GM12878 (cell line): ENCODE data around the gene ZSWIM5. TPM values are rescaled to one million over a fixed set of nuclear protein-coding genes. Genes with fewer than 3 reads are reported as not detected.

Source experiments
- ATAC-seq: fragments of 200-7000 bp; cut with Tn5 transposase; 3 replicates; pipeline ENCODE4 v1.9.1; 2020; ENCODE audit warnings: mild to moderate bottlenecking, moderate library complexity
- BruUV-seq: library from RNA; stranded (reverse); fragments of 400-500 nt; replicated peaks from 2 replicates; lab custom pipeline; 2021; lab: Mats Ljungman, UMichigan
- CTCF ChIA-PET: fragments of 300-600 bp; sonication (Branson Sonifier 250); formaldehyde crosslinking; extraction: SDS; loops from one replicate; lab custom pipeline; 2021; ENCODE audit warnings: inconsistent platforms; lab: Yijun Ruan, JAX
- POLR2A ChIA-PET: fragments of 350-600 bp; formaldehyde crosslinking; extraction: SDS; loops from one replicate; lab custom pipeline; 2021; ENCODE audit warnings: inconsistent platforms; lab: Charles Lee
- RAD21 ChIA-PET: fragments of 300-600 bp; sonication (Branson Sonifier 250); formaldehyde crosslinking; loops from one replicate; lab custom pipeline; 2023; ENCODE audit warnings: antibody characterized with exemption; ENCODE audit not compliant: unreplicated experiment; lab: Charles Lee
- SMC1A ChIA-PET: fragments of 300-600 bp; sonication (Branson Sonifier 250); formaldehyde crosslinking; loops from one replicate; lab custom pipeline; 2023; ENCODE audit not compliant: unreplicated experiment, uncharacterized antibody; lab: Charles Lee
- DNase-seq: peaks from one replicate; pipeline ENCODE4 v3.0.0-alpha.2; 2011; ENCODE audit warnings: low read depth, low spot score
- FAIRE-seq: peaks from 3 replicates; lab custom pipeline; 2011; peaks lifted over from hg19 to GRCh38; lab: Jason Lieb, UNC
- H2AFZ ChIP-seq: 2 replicates; pipeline ENCODE4 v1.6.0; 2011; ENCODE audit warnings: low read depth, low read length, control low read depth; ENCODE audit not compliant: control insufficient read depth
- H3K27ac ChIP-seq: 2 replicates; pipeline ENCODE4 v1.5.1; 2011; ENCODE audit warnings: control low read depth; ENCODE audit not compliant: control insufficient read depth, insufficient read depth
- H3K27me3 ChIP-seq, 2 experiments: replicated peaks in 1 of 2; 2 replicates each; pipeline versions ENCODE4 v1.6.0 to v1.6.1; 2011; ENCODE audit warnings: low read length in 1 of 2; ENCODE audit not compliant: control insufficient read depth in 2 of 2, insufficient read depth in 2 of 2
- H3K36me3 ChIP-seq, 2 experiments: 2 replicates each; pipeline ENCODE4 v1.5.1; 2011; ENCODE audit warnings: low read length in 1 of 2; ENCODE audit not compliant: control insufficient read depth in 2 of 2, insufficient read depth in 2 of 2
- H3K4me1 ChIP-seq: 2 replicates; pipeline ENCODE4 v1.6.1; 2011; ENCODE audit warnings: mild to moderate bottlenecking, low read length, moderate library complexity, mixed read lengths; ENCODE audit not compliant: control insufficient read depth, insufficient read depth
- H3K4me2 ChIP-seq: 2 replicates; pipeline ENCODE4 v1.6.0; 2011; ENCODE audit warnings: control low read depth; ENCODE audit not compliant: control insufficient read depth, insufficient read depth
- H3K4me3 ChIP-seq: fragments of 200-600 bp; sonication (generic); 2 replicates; pipeline ENCODE4 v1.5.1; 2016
- H3K79me2 ChIP-seq: 2 replicates; pipeline ENCODE4 v1.6.0; 2011; ENCODE audit warnings: low read length; ENCODE audit not compliant: control insufficient read depth, insufficient read depth
- H3K9ac ChIP-seq: 2 replicates; pipeline ENCODE4 v1.8.0; 2011; ENCODE audit warnings: low read length, control low read depth, mixed read lengths; ENCODE audit not compliant: control insufficient read depth, insufficient read depth
- H3K9me3 ChIP-seq: replicated peaks from 3 replicates; pipeline ENCODE4 v1.5.1; 2011; ENCODE audit warnings: mild to moderate bottlenecking, low read length; ENCODE audit not compliant: control insufficient read depth, insufficient read depth
- H4K20me1 ChIP-seq: 2 replicates; pipeline ENCODE4 v1.6.0; 2011; ENCODE audit not compliant: control insufficient read depth, insufficient read depth
- BACH1 ChIP-seq: fragments of 450-650 bp; IDR thresholded peaks from 2 replicates; pipeline ENCODE4 v1.6.1; 2017; ENCODE audit warnings: mild to moderate bottlenecking, borderline replicate concordance
- CHD2 ChIP-seq: IDR thresholded peaks from 2 replicates; pipeline ENCODE4 v1.6.1; 2011; ENCODE audit warnings: low read depth, low read length, improper control_type of control experiment, borderline replicate concordance
- NFYB ChIP-seq: IDR thresholded peaks from 2 replicates; pipeline ENCODE4 v1.6.1; 2011; ENCODE audit warnings: low read depth, mild to moderate bottlenecking, low read length, improper control_type of control experiment, moderate library complexity; ENCODE audit not compliant: insufficient read depth
- NR2F1 ChIP-seq: fragments of 450-650 bp; conservative IDR thresholded peaks from 2 replicates; pipeline ENCODE4 v1.6.1; 2017; ENCODE audit warnings: mild to moderate bottlenecking
- PAX5 ChIP-seq: IDR thresholded peaks from 2 replicates; pipeline ENCODE4 v1.6.1; 2011; ENCODE audit warnings: low read depth, low read length, borderline replicate concordance
- SPI1 ChIP-seq: IDR thresholded peaks from 2 replicates; pipeline ENCODE4 v1.6.1; 2011; ENCODE audit warnings: low read depth, mild to moderate bottlenecking, low read length, moderate library complexity, borderline replicate concordance; ENCODE audit not compliant: insufficient read depth
- WGBS: methylation state at CpG from one replicate; pipeline ENCODE4 v1.1.6; 2016; ENCODE audit warnings: low lambda C conversion rate; ENCODE audit not compliant: insufficient replicate concordance, insufficient coverage; ENCODE audit errors: missing lambda C conversion rate; 5-methylcytosine and 5-hydroxymethylcytosine counted together
- in situ Hi-C: fragments of 300-500 bp; cut with MboI; formaldehyde crosslinking; loops from 9 replicates; pipeline ENCODE4 v1.14.3; 2018; ENCODE audit warnings: mixed read lengths
- intact Hi-C: fragments of 100-400 bp; cut with micrococcal nuclease; formaldehyde crosslinking; loops from one replicate; pipeline ENCODE4 v1.14.2; 2022; ENCODE audit not compliant: unreplicated experiment
- polyA plus RNA-seq, 11 experiments: library from polyadenylated mRNA; depleted of rRNA in 4 of 11; unstranded in 6 of 11; stranded (reverse) in 5 of 11; fragments of >200 nt; fragmentation: Nextera tagmentation in 4 of 11; fragmentation: Illumina TruSeq in 1 of 11; extraction: Ambion mirVana in 4 of 11; extraction: Trizol in 1 of 11; gene quantifications; 1 replicate in 1 of 11; 2 replicates in 10 of 11; pipeline versions ENCODE4 v1.2.1 to v1.2.3, GENCODE V29; 2011 to 2016; ENCODE audit warnings: inconsistent platforms in 2 of 11, missing spikeins in 2 of 11, low read depth in 1 of 11
- total RNA-seq, 4 experiments: library from RNA; depleted of rRNA in 3 of 4; stranded (reverse); fragments of >200 nt in 3 of 4; fragmentation: Illumina TruSeq in 1 of 4; extraction: Trizol in 1 of 4; gene quantifications; 2 replicates each; pipeline versions ENCODE4 v1.2.1 to v1.2.3, GENCODE V29; 2013 to 2021
- TF ChIP-seq, protein P1 (sequence below): IDR thresholded peaks from 2 replicates; pipeline ENCODE4 v1.6.1; 2012; ENCODE audit warnings: low read length, inconsistent platforms
- TF ChIP-seq, protein P2 (sequence below): IDR thresholded peaks from 2 replicates; pipeline ENCODE4 v1.6.1; 2011; ENCODE audit warnings: borderline replicate concordance, low read depth, mild to moderate bottlenecking, moderate library complexity, mixed read lengths, low read length; ENCODE audit not compliant: insufficient read depth; ENCODE audit errors: extremely low read length

ZSWIM5 gene
- total and polyA plus RNA-seq, 10 of the 15 experiments (the other 5 are each of a cell fraction or from before 2014, with no cell fraction given) = 0.07 to 0.97 (median 0.34) TPM; not detected in 1

DNA sequence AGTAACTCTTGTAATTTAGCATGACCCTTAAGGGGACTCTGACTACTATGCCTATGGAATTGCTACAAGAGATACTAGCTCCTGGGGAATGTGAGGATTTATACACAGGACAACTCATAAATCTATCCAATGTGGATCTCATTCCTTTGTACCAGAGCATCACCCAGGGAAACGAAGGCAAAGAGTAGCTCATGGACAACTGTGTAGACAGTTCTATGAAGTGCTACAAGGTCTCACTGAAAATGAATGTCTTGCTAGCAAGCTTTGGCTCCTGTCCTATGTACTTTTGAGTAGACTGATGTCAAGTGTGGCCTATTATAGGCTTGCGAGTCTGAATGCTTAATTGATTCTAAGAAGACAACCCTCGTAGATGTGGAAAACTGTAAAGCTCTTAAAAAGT is 93.7 kb downstream of the ZSWIM5 start:
- intact Hi-C loops = no loop called here
- BruUV-seq = no TSS peak
- no peak overlapping the region for H2AFZ ChIP-seq
- H3K27ac ChIP-seq = no peak overlapping the region
- POLR2A ChIA-PET = interaction anchor here (0.6 kb wide), 1 partner anchor 368 kb away, joined by 5 read pairs; no protein-coding TSS in a partner anchor
- no peaks in the 10 kb centered on the region for H3K79me2 ChIP-seq
- H3K4me3 ChIP-seq = no peak overlapping the region
- no peak overlapping the region for H3K9ac ChIP-seq
- WGBS = 13% methylated on average over 3 of the region's 3 CpGs
- no peaks in the 10 kb centered on the region for H4K20me1 ChIP-seq
- no peak overlapping the region for H3K4me2 ChIP-seq
- in situ Hi-C loops = no loop called here
- DNase-seq (no peak), ATAC-seq (no peak), FAIRE-seq (no peak)
- no peaks in the 10 kb centered on the region for H3K9me3 ChIP-seq
- CTCF ChIA-PET = no interaction called here
- TF ChIP-seq BACH1 = no peak
- no peak for TF ChIP-seq SPI1
- no peak for TF ChIP-seq NR2F1
- TF ChIP-seq, protein P1, sequence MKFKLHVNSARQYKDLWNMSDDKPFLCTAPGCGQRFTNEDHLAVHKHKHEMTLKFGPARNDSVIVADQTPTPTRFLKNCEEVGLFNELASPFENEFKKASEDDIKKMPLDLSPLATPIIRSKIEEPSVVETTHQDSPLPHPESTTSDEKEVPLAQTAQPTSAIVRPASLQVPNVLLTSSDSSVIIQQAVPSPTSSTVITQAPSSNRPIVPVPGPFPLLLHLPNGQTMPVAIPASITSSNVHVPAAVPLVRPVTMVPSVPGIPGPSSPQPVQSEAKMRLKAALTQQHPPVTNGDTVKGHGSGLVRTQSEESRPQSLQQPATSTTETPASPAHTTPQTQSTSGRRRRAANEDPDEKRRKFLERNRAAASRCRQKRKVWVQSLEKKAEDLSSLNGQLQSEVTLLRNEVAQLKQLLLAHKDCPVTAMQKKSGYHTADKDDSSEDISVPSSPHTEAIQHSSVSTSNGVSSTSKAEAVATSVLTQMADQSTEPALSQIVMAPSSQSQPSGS = no peak
- TF ChIP-seq PAX5 = no peak
- no peak for TF ChIP-seq CHD2
- no peaks in the 10 kb centered on the region for H3K4me1 ChIP-seq
- SMC1A ChIA-PET = no interaction called here
- no peaks in the 10 kb centered on the region for H3K36me3 ChIP-seq
- no peaks in the 10 kb centered on the region; a peak in 2 of 4 replicates for H3K27me3 ChIP-seq
- RAD21 ChIA-PET = no interaction called here

DNA sequence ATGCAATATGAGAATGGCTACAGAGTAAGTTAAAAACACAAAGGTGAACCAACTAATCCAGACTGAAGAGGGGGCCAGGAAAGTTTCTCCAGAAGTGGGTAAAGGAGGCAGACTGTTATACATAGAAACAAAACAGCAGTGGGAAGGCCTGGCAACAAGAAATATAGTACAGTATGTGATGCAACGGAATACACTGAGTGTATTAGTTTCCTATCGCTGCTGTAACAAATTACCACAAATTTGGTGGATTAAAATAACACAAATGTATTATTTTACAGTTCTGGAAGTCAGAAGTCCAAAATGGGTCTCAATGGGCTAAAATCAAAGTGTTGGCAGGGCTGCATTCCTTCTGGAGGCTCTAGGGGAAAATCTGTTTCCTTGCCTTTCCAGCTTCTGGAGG is 95.2 kb downstream of the ZSWIM5 start:
- FAIRE-seq (no peak), DNase-seq (no peak), ATAC-seq (no peak)
- H3K4me2 ChIP-seq = no peak overlapping the region
- no peaks in the 10 kb centered on the region for H3K4me1 ChIP-seq
- RAD21 ChIA-PET = no interaction called here
- WGBS = 59% methylated on average over 2 of the region's 2 CpGs
- H4K20me1 ChIP-seq = no peaks in the 10 kb centered on the region
- no peaks in the 10 kb centered on the region for H3K36me3 ChIP-seq
- no TSS peak for BruUV-seq
- TF ChIP-seq, protein P2, sequence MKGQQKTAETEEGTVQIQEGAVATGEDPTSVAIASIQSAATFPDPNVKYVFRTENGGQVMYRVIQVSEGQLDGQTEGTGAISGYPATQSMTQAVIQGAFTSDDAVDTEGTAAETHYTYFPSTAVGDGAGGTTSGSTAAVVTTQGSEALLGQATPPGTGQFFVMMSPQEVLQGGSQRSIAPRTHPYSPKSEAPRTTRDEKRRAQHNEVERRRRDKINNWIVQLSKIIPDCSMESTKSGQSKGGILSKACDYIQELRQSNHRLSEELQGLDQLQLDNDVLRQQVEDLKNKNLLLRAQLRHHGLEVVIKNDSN = no peak
- no peak for TF ChIP-seq NFYB
- in situ Hi-C loops = no loop called here
- no peak overlapping the region for H3K27ac ChIP-seq
- H3K9me3 ChIP-seq = no peaks in the 10 kb centered on the region
- SMC1A ChIA-PET = no interaction called here
- H2AFZ ChIP-seq = no peak overlapping the region
- intact Hi-C loops = no loop called here
- H3K27me3 ChIP-seq = no peaks in the 10 kb centered on the region; a peak in 2 of 4 replicates
- no peak overlapping the region for H3K4me3 ChIP-seq
- POLR2A ChIA-PET = no interaction called here
- CTCF ChIA-PET = no interaction called here
- H3K9ac ChIP-seq = no peak overlapping the region
- no peaks in the 10 kb centered on the region for H3K79me2 ChIP-seq
